GM12878 (cell line): Measurements from ENCODE around the gene LMO2. TPM values are rescaled to one million over a fixed set of nuclear protein-coding genes. Genes with fewer than 3 reads are reported as not detected.

Experiments used
- ATAC-seq: fragments of 200-7000 bp; cut with Tn5 transposase; 3 replicates; pipeline ENCODE4 v1.9.1; 2020; ENCODE audit warnings: mild to moderate bottlenecking, moderate library complexity
- BruUV-seq: library from RNA; stranded (reverse); fragments of 400-500 nt; replicated peaks from 2 replicates; lab custom pipeline; 2021; lab: Mats Ljungman, UMichigan
- CTCF ChIA-PET: fragments of 300-600 bp; sonication (Branson Sonifier 250); formaldehyde crosslinking; extraction: SDS; loops from one replicate; lab custom pipeline; 2021; ENCODE audit warnings: inconsistent platforms; lab: Yijun Ruan, JAX
- POLR2A ChIA-PET: fragments of 350-600 bp; formaldehyde crosslinking; extraction: SDS; loops from one replicate; lab custom pipeline; 2021; ENCODE audit warnings: inconsistent platforms; lab: Charles Lee
- RAD21 ChIA-PET: fragments of 300-600 bp; sonication (Branson Sonifier 250); formaldehyde crosslinking; loops from one replicate; lab custom pipeline; 2023; ENCODE audit warnings: antibody characterized with exemption; ENCODE audit not compliant: unreplicated experiment; lab: Charles Lee
- SMC1A ChIA-PET: fragments of 300-600 bp; sonication (Branson Sonifier 250); formaldehyde crosslinking; loops from one replicate; lab custom pipeline; 2023; ENCODE audit not compliant: unreplicated experiment, uncharacterized antibody; lab: Charles Lee
- DNase-seq: peaks from one replicate; pipeline ENCODE4 v3.0.0-alpha.2; 2011; ENCODE audit warnings: low read depth, low spot score
- FAIRE-seq: peaks from 3 replicates; lab custom pipeline; 2011; peaks lifted over from hg19 to GRCh38; lab: Jason Lieb, UNC
- H2AFZ ChIP-seq: 2 replicates; pipeline ENCODE4 v1.6.0; 2011; ENCODE audit warnings: low read depth, low read length, control low read depth; ENCODE audit not compliant: control insufficient read depth
- H3K27ac ChIP-seq: 2 replicates; pipeline ENCODE4 v1.5.1; 2011; ENCODE audit warnings: control low read depth; ENCODE audit not compliant: control insufficient read depth, insufficient read depth
- H3K27me3 ChIP-seq, 2 experiments: replicated peaks in 1 of 2; 2 replicates each; pipeline versions ENCODE4 v1.6.0 to v1.6.1; 2011; ENCODE audit warnings: low read length in 1 of 2; ENCODE audit not compliant: control insufficient read depth in 2 of 2, insufficient read depth in 2 of 2
- H3K36me3 ChIP-seq, 2 experiments: 2 replicates each; pipeline ENCODE4 v1.5.1; 2011; ENCODE audit warnings: low read length in 1 of 2; ENCODE audit not compliant: control insufficient read depth in 2 of 2, insufficient read depth in 2 of 2
- H3K4me1 ChIP-seq: 2 replicates; pipeline ENCODE4 v1.6.1; 2011; ENCODE audit warnings: mild to moderate bottlenecking, low read length, moderate library complexity, mixed read lengths; ENCODE audit not compliant: control insufficient read depth, insufficient read depth
- H3K4me2 ChIP-seq: 2 replicates; pipeline ENCODE4 v1.6.0; 2011; ENCODE audit warnings: control low read depth; ENCODE audit not compliant: control insufficient read depth, insufficient read depth
- H3K4me3 ChIP-seq: fragments of 200-600 bp; sonication (generic); 2 replicates; pipeline ENCODE4 v1.5.1; 2016
- H3K79me2 ChIP-seq: 2 replicates; pipeline ENCODE4 v1.6.0; 2011; ENCODE audit warnings: low read length; ENCODE audit not compliant: control insufficient read depth, insufficient read depth
- H3K9ac ChIP-seq: 2 replicates; pipeline ENCODE4 v1.8.0; 2011; ENCODE audit warnings: low read length, control low read depth, mixed read lengths; ENCODE audit not compliant: control insufficient read depth, insufficient read depth
- H3K9me3 ChIP-seq: replicated peaks from 3 replicates; pipeline ENCODE4 v1.5.1; 2011; ENCODE audit warnings: mild to moderate bottlenecking, low read length; ENCODE audit not compliant: control insufficient read depth, insufficient read depth
- H4K20me1 ChIP-seq: 2 replicates; pipeline ENCODE4 v1.6.0; 2011; ENCODE audit not compliant: control insufficient read depth, insufficient read depth
- CHD4 ChIP-seq: fragments of 200-600 bp; sonication (generic); IDR thresholded peaks from 2 replicates; pipeline ENCODE4 v1.6.1; 2016; ENCODE audit warnings: mild to moderate bottlenecking
- HDGF ChIP-seq: fragments of 450-650 bp; IDR thresholded peaks from 2 replicates; pipeline ENCODE4 v1.6.1; 2016; ENCODE audit warnings: antibody characterized with exemption
- IKZF2 ChIP-seq, 2 experiments: fragments of 450-650 bp; IDR thresholded peaks; 2 replicates each; pipeline ENCODE4 v1.6.1; 2017; ENCODE audit warnings: mild to moderate bottlenecking in 2 of 2, moderate library complexity in 2 of 2
- PAX5 ChIP-seq: IDR thresholded peaks from 2 replicates; pipeline ENCODE4 v1.6.1; 2011; ENCODE audit warnings: low read depth, low read length, borderline replicate concordance
- POLR2A ChIP-seq: IDR thresholded peaks from 2 replicates; pipeline ENCODE4 v1.6.1; 2011; ENCODE audit warnings: low read depth, mild to moderate bottlenecking, low read length
- POLR2AphosphoS2 ChIP-seq: IDR thresholded peaks from 2 replicates; pipeline ENCODE4 v1.6.1; 2011; ENCODE audit warnings: low read depth, mild to moderate bottlenecking, low read length, improper control_type of control experiment, moderate library complexity
- SIX5 ChIP-seq: IDR thresholded peaks from 2 replicates; pipeline ENCODE4 v1.6.1; 2011; ENCODE audit warnings: mild to moderate bottlenecking, low read depth, low read length, moderate library complexity; ENCODE audit not compliant: severe bottlenecking
- SMARCA5 ChIP-seq: fragments of 450-650 bp; IDR thresholded peaks from 2 replicates; pipeline ENCODE4 v1.6.1; 2017; ENCODE audit warnings: mild to moderate bottlenecking
- YY1 ChIP-seq: IDR thresholded peaks from 2 replicates; pipeline ENCODE4 v1.6.1; 2011; ENCODE audit warnings: low read depth, mild to moderate bottlenecking, low read length
- ZBTB40 ChIP-seq: fragments of 450-650 bp; IDR thresholded peaks from 2 replicates; pipeline ENCODE4 v1.6.1; 2016; ENCODE audit warnings: mild to moderate bottlenecking, moderate library complexity, borderline replicate concordance
- ZNF384 ChIP-seq: IDR thresholded peaks from 2 replicates; pipeline ENCODE4 v1.6.1; 2012; ENCODE audit warnings: low read depth, mild to moderate bottlenecking, low read length, improper control_type of control experiment, borderline replicate concordance
- ZZZ3 ChIP-seq: IDR thresholded peaks from 2 replicates; pipeline ENCODE4 v1.6.1; 2011; ENCODE audit warnings: low read depth; ENCODE audit not compliant: control insufficient read depth, insufficient read length
- WGBS: methylation state at CpG from one replicate; pipeline ENCODE4 v1.1.6; 2016; ENCODE audit warnings: low lambda C conversion rate; ENCODE audit not compliant: insufficient replicate concordance, insufficient coverage; ENCODE audit errors: missing lambda C conversion rate; 5-methylcytosine and 5-hydroxymethylcytosine counted together
- in situ Hi-C: fragments of 300-500 bp; cut with MboI; formaldehyde crosslinking; loops from 9 replicates; pipeline ENCODE4 v1.14.3; 2018; ENCODE audit warnings: mixed read lengths
- intact Hi-C: fragments of 100-400 bp; cut with micrococcal nuclease; formaldehyde crosslinking; loops from one replicate; pipeline ENCODE4 v1.14.2; 2022; ENCODE audit not compliant: unreplicated experiment
- polyA plus RNA-seq, 11 experiments: library from polyadenylated mRNA; depleted of rRNA in 4 of 11; unstranded in 6 of 11; stranded (reverse) in 5 of 11; fragments of >200 nt; fragmentation: Nextera tagmentation in 4 of 11; fragmentation: Illumina TruSeq in 1 of 11; extraction: Ambion mirVana in 4 of 11; extraction: Trizol in 1 of 11; gene quantifications; 1 replicate in 1 of 11; 2 replicates in 10 of 11; pipeline versions ENCODE4 v1.2.1 to v1.2.3, GENCODE V29; 2011 to 2016; ENCODE audit warnings: inconsistent platforms in 2 of 11, missing spikeins in 2 of 11, low read depth in 1 of 11
- total RNA-seq, 4 experiments: library from RNA; depleted of rRNA in 3 of 4; stranded (reverse); fragments of >200 nt in 3 of 4; fragmentation: Illumina TruSeq in 1 of 4; extraction: Trizol in 1 of 4; gene quantifications; 2 replicates each; pipeline versions ENCODE4 v1.2.1 to v1.2.3, GENCODE V29; 2013 to 2021

Gene LMO2
- total and polyA plus RNA-seq, 10 of the 15 experiments (the other 5 are each of a cell fraction or from before 2014, with no cell fraction given) = 0.29 to 1.9 (median 1.1) TPM; not detected in 1

- TF ChIP-seq YY1 = no peak
Measured at GRCh38 chr11:33900159-33900840, 8.4 kb upstream of the LMO2 start (continued).

- no TSS peak for BruUV-seq
- TF ChIP-seq POLR2A = no peak
- no peak for TF ChIP-seq ZNF384
- no peak for TF ChIP-seq ZBTB40
- TF ChIP-seq POLR2AphosphoS2 = no peak
- no peak for TF ChIP-seq IKZF2 (IDR thresholded peaks at IDR 0.05)
- no peak for TF ChIP-seq SIX5
- no peak for TF ChIP-seq ZZZ3
- TF ChIP-seq PAX5 = no peak
- TF ChIP-seq CHD4 = no peak
- TF ChIP-seq HDGF = no peak
- no peak for TF ChIP-seq SMARCA5
- TF ChIP-seq, all 136 proteins: peak for 0
- H3K4me3 ChIP-seq = no peak overlapping the region
- H3K27ac ChIP-seq = no peak overlapping the region
- no peak for FAIRE-seq
- intact Hi-C loops (loop anchor here (5.0 kb wide), 1 partner anchor 43 kb away; no protein-coding TSS in a partner anchor), in situ Hi-C loops (no loop called here)
- no peaks in the 10 kb centered on the region for H4K20me1 ChIP-seq
- H3K9ac ChIP-seq = no peak overlapping the region
- H3K79me2 ChIP-seq = no peaks in the 10 kb centered on the region
- H3K4me1 ChIP-seq = peaks cover 19% of the 10 kb centered on the region
- no peak overlapping the region for H2AFZ ChIP-seq
- no peaks in the 10 kb centered on the region for H3K27me3 ChIP-seq
- WGBS = 90% methylated on average over 11 of the region's 11 CpGs
- ChIA-PET POLR2A (no interaction called here), SMC1A (interaction anchor here (0.7 to 1.3 kb wide), 3 partner anchors 17 to 72 kb away, joined by 3 to 4 read pairs (median 3); no protein-coding TSS in a partner anchor), CTCF (interaction anchor here (1.0 kb wide), 1 partner anchor 20 kb away, joined by 3 read pairs; no protein-coding TSS in a partner anchor), RAD21 (no interaction called here)
- H3K4me2 ChIP-seq = no peak overlapping the region
- H3K36me3 ChIP-seq = no peaks in the 10 kb centered on the region
- no peaks in the 10 kb centered on the region; the same call in 2 of the 3 replicates for H3K9me3 ChIP-seq
- no peak for DNase-seq
- ATAC-seq = no peak
Measured at GRCh38 chr11:33899400-33900037, 7.6 kb upstream of the LMO2 start.
